Lower leg skin (tissue), 4 donors: ENCODE data around the gene SLC29A1. TPM values are rescaled to one million over a fixed set of nuclear protein-coding genes. Genes with fewer than 3 reads are reported as not detected.

Experiments used
- DNase-seq, 2 donors: peaks; one replicate each; pipeline ENCODE4 v3.0.0-alpha.2; 2019; ENCODE audit warnings: low spot score in 2 of 2
- H3K4me3 ChIP-seq: fragments of 200-600 bp; sonication (generic); 2 replicates; pipeline ENCODE4 v1.5.1; 2017; ENCODE audit warnings: mild to moderate bottlenecking, low read depth; ENCODE audit not compliant: poor library complexity, severe bottlenecking
- POLR2A ChIP-seq, 2 donors: fragments of 450-650 bp; IDR thresholded peaks; one replicate each; pipeline ENCODE4 v1.6.1; 2016 to 2017; ENCODE audit warnings: antibody characterized with exemption in 2 of 2, mild to moderate bottlenecking in 1 of 2, moderate library complexity in 1 of 2
- WGBS, 2 donors: methylation state at CpG; one replicate each; pipeline ENCODE4 v1.1.5; 2018; 5-methylcytosine and 5-hydroxymethylcytosine counted together
- intact Hi-C: fragments of 100-400 bp; cut with DNase I; formaldehyde crosslinking; loops from one replicate; pipeline ENCODE4 v1.15.0; 2023; ENCODE audit warnings: low total_unique reads
- total RNA-seq, 4 donors: library from RNA; depleted of rRNA; stranded (reverse); fragments of >200 nt; gene quantifications; one replicate each; pipeline ENCODE4 v1.1.0, GENCODE V29; 2016
- TF ChIP-seq, protein P1 (sequence below), 3 donors: fragments of 450-650 bp; IDR thresholded peaks; one replicate each; pipeline ENCODE4 v1.5.1; 2016; ENCODE audit warnings: antibody characterized with exemption in 3 of 3, mild to moderate bottlenecking in 3 of 3, moderate library complexity in 2 of 3

SLC29A1 gene
- total RNA-seq, 4 donors from 2014 or later: 54.6 to 86.4 (median 82.5) TPM

- WGBS, 2 donors: 20% methylated on average over 26 of the region's 26 CpGs
These were observed 693 bp upstream of the SLC29A1 start for GRCh38 chr6:44222486-44223318.

GRCh38 chr6:44224029-44224964, 902 bp downstream of the SLC29A1 start:
- WGBS, 2 donors: 9 to 13% methylated on average over 12 to 15 of the region's 18 CpGs
- intact Hi-C loops: no loop called here
- TF ChIP-seq, protein P1, sequence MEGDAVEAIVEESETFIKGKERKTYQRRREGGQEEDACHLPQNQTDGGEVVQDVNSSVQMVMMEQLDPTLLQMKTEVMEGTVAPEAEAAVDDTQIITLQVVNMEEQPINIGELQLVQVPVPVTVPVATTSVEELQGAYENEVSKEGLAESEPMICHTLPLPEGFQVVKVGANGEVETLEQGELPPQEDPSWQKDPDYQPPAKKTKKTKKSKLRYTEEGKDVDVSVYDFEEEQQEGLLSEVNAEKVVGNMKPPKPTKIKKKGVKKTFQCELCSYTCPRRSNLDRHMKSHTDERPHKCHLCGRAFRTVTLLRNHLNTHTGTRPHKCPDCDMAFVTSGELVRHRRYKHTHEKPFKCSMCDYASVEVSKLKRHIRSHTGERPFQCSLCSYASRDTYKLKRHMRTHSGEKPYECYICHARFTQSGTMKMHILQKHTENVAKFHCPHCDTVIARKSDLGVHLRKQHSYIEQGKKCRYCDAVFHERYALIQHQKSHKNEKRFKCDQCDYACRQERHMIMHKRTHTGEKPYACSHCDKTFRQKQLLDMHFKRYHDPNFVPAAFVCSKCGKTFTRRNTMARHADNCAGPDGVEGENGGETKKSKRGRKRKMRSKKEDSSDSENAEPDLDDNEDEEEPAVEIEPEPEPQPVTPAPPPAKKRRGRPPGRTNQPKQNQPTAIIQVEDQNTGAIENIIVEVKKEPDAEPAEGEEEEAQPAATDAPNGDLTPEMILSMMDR (IDR thresholded peaks at IDR 0.05): no peak
- TF ChIP-seq POLR2A (IDR thresholded peaks at IDR 0.05): no peak
- DNase-seq: no peak
- H3K4me3 ChIP-seq: peak overlapping the region; percentile 18

More at GRCh38 chr6:44222486-44223318, 693 bp upstream of the SLC29A1 start:
- intact Hi-C loops: no loop called here
- no peak for DNase-seq
- no peak overlapping the region for H3K4me3 ChIP-seq
- TF ChIP-seq POLR2A (IDR thresholded peaks at IDR 0.05): no peak
- TF ChIP-seq, protein P1 (IDR thresholded peaks at IDR 0.05): no peak

GRCh38 chr6:44224965-44225305, 1.5 kb downstream of the SLC29A1 start:
- whole genome bisulfite sequencing, 2 donors: 71 to 73% methylated on average over 4 of the region's 4 CpGs
- no peak for TF ChIP-seq POLR2A (IDR thresholded peaks at IDR 0.05)
- TF ChIP-seq, protein P1 (IDR thresholded peaks at IDR 0.05): no peak
- no peak overlapping the region for H3K4me3 ChIP-seq
- intact Hi-C loops: no loop called here
- DNase-seq: no peak

GRCh38 chr6:44225579-44226325, 2.4 kb downstream of the SLC29A1 start:
- WGBS, 2 donors: 76 to 78% methylated on average over 8 of the region's 8 CpGs
- no peak overlapping the region for H3K4me3 ChIP-seq
- TF ChIP-seq POLR2A (IDR thresholded peaks at IDR 0.05): no peak
- TF ChIP-seq, protein P1 (IDR thresholded peaks at IDR 0.05): no peak
- no peak for DNase-seq
- intact Hi-C loops: no loop called here

GRCh38 chr6:44226368-44227147, 3.2 kb downstream of the SLC29A1 start:
- intact Hi-C loops: no loop called here
- 32 to 46% methylated on average over 15 of the region's 15 CpGs for WGBS, 2 donors
- TF ChIP-seq, protein P1 (IDR thresholded peaks at IDR 0.05): no peak
- no peak for TF ChIP-seq POLR2A (IDR thresholded peaks at IDR 0.05)
- no peak overlapping the region for H3K4me3 ChIP-seq
- DNase-seq: no peak
